Iris pigment epithelial cell (primary cell): Measurements from ENCODE around the gene NEURL4.
A peak's percentile ranks its signal among the peaks of the same experiment; 100 is the strongest.

ENCODE experiments used
- DNase-seq: peaks from one replicate; pipeline ENCODE4 v3.0.0-alpha.2; 2011; ENCODE audit warnings: low read depth

NEURL4 gene

DNA sequence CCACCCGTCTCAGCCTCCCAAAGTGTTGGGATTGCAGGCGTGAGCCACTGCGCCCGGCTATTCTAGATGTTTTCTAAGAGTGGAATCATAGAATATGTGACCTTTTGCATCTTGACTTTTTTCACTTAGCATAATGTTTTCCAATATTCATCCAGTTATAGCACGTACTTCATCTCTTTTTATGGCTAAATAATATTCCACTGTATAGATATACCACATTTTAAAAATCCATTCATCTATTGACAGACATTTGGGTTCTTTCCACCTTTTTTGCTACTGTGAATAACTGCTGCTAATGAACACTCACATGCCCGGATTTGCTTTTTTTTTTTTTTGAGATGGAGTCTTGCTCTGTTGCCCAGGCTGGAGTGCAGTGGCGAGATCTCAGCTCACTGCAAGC lies 25.0 kb downstream of the NEURL4 start:
- no peak for DNase-seq

DNA sequence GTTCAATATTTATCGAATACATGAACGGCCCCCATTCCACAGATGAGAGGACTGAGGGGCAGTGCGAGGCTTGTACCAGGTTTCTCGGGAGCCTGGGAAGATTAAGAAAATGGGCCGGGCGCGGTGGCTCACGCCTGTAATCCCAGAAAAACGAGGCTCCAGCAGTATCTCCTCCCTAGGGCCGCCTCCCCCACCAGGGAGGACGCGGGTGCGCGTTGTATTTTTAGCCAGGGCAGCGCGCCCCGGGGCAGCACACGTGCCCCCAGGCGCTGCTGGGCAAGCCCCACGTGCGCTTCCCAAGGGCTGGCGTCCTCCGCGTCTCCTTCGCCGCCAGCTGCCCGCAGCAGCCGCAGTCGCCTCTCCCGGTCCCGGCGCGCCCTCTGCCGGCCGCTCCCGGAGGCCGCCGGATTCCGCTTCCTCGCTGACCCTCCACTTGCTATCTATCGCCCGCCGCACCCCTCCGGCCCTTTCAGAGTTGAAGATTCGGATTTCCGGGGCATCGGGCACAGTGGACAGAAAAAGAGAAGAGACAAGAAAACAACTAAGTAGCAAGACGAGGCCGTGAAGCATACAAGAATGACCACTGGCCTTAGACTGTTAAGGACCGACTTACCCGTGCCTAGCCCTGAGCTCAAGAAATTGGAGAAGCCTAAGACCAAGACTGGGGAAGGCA lies 32.8 kb downstream of the NEURL4 start:
- DNase-seq = peak; percentile 77

DNA sequence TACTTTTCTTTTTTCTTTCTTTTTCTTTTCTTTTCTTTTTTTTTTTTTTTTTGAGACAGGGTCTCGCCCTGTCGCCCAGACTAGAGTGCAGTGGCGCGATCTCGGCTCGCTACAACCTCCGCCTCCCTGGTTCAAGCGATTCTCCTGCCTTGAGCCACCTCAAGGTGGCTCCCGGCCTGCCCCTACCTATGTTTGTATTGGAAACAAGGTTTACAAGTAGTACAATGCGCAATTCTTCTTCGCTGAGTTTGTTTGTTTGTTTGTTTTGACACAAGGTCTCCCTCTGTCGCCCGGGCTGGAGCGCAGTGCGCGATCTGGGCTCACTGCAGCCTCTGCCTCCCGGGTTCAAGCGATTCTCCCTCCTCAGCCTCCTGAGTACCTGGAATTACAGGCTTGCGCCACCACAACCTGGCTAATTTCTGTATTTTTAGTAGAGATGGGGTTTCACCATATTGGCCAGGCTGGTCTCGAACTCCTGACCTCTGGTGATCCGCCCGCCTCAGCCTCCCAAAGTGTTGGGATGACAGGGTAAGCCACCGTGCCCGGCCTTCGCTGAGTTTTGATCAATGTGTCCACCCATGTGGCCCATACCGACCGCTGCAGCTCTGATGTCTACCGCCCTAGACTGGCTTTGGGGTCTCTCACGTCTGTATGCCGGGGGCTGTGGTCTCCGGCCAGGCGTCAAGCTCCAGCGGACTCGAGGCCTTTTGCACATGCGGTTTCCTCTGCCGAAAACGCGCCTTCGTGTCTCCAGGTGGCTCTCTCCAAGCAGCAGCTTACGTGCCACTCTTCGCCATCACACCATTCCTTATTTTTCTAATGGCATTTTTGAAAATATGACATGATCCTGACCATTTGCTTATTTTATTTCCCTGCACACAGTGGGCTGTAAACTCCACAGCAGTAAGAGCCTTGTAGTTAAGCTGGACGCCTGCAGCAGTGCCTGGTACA lies 33.6 kb downstream of the NEURL4 start:
- DNase-seq = no peak

DNA sequence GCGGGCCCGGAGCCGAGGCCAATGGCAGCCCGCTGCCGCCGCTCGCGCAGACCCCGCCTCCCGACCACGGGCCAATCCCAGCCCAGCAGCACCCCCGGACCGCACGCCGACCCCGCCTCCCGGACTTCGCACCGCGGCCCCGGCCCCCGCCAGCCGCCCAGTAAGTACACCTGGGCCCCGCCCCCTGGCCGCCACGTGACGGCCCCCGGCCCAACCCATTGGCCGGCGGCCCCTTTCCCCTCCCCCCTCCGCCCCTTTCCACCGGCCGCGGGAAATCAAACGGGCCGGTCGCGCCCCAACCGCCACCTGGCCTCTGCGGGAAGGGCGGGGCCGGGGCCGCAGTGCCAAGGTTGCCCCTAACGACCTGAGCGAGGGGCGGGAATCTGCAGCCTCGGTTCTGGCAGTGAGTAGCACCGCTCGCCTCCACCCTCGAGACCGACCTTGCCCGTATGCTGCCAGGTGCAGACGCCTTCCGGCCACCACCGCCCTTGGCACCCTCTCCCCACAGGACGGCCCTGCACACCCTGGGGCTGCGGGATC lies 34.5 kb downstream of the NEURL4 start, which contains the start of gene YBX2:
TSS of gene YBX2 (minus strand) at position 26 of the 540 bp plus-strand sequence. CDS start 139 bp downstream, outside the sequence.
- DNase-seq = peak; percentile 41

DNA sequence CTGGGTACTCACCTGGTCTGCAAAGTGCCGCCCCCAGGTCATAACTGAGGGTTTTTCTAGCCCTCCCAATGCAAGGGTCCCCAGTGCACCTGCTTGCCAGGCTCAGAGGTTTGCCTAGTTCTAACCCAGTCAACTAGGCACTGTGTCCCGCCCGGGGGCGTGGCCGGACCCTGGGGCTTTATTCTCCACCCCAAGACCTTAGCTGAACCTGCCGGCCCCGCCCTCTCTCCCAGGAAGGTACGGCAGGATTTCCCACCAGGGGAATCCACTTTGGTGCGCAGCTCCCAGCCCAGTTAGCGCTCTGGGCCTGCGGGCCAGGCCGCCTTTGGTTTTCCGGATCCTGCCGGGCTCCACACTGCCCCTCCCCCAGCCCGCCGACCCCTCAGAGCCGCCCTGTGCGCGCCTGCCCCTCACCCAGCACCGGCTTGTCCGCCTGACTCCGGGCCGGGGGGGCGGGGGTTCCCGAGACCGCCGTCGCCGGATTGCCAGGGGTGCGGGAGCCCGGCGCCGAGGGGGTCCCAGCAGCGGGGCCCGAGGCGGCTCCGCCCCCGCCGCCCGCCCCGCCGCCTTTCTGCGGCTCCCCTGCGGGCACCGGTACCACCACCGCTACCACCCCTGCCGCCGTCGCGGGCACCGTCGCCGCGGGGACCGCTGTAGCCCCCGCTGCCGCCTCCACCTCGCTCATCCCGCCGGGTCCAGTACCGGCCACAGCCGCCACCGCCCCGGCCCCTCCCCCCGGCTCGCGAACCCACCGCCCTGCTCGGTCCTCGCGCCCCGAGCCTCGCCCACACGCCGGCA lies 35.1 kb downstream of the NEURL4 start:
- no peak for DNase-seq

DNA sequence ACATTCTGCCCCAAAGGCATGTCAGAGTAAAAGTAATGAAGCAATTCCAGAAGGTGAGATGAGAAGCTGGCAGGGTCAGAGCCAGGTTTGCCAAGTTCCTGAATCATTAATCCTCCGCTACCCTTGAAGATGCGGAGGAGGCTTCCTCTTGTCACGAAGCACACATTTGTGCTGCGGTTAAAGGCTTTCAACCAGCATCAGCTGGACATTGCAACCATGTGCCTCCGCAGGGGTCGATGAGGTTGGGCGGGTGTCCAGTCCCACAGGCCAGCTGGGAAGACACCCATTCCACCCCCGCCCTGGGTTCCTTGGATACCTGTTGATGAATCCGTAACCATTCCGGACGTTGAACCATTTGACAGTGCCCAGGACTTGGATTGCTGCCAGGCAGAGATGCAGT lies 36.0 kb downstream of the NEURL4 start:
- no peak for DNase-seq

DNA sequence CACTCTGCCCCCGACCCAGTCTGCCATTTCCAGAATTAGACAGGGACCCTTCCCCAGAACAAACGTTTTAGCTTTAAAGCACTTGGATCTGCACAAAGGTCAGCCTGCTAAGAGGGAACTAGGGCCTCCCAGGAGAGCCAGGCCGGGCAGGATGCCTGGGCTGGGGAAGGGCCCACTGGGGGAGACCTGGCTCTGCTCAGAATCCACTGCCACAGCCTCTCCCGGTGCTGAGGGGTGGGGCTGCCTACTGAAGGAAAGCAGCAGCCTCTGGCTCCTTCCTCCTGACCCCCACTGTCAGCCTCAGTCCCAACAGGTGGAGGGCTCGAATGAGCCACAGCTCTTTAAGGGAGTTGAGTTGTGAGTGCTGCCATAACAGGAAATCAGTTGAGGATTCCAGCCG lies 36.4 kb downstream of the NEURL4 start:
- DNase-seq = no peak

DNA sequence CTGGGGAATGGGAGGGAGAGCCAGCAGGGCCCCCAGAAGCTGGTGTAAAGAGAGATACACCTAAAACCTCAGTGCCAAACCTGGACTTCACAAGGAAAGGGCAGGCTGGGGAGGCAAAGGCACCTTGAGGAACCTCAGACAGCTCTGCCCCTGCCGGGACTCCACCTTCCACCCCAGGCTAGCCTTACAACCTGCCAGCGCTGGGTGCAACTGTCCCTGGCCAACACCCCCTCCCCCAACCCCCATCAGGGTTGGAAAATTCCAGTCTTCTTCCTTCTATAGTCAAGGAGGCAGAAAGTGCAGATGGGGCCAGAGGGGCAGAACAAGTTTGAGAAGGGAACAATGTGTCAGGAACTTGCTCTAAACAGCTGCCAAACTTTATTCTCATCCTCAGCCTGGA lies 36.9 kb downstream of the NEURL4 start:
- DNase-seq = no peak

DNA sequence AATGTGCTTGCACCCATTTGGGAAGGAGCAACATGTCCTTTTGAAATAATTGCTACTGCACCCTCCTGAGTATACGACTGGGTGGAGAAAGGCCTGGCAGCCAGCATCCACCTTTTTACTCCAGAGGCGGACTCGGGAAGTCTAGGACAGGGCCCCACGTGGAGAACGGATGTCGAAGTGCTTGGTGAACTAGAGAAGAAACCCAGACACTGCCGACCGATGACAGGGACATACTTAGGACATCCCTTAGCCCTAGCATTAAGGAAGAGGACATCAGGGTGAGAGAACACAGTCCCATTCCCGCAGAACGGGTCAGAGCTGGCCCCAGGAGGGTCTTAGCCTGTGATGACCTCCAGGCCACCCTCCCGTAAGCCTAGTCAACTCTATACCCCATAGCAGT lies 38.5 kb downstream of the NEURL4 start:
- no peak for DNase-seq

DNA sequence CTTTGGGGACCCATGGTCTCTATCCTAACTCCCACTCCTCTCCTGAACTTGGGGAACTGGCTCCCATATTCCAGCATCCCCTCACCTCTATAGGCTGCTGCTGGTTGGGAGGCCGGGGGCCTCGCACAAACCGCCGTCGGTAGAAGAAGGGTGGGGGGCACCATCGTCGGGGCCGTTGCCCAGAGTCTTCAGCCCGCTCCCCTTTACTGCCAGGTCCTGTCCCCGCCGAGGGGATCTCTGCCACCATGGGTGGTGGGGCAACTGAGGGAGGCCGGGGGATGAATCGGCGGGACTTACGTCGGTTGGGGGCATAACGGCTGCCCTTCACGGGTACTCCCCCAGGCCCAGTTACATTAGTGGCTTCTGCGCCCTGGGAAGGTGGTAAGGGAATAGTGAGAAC lies 39.0 kb downstream of the NEURL4 start:
- no peak for DNase-seq

DNA sequence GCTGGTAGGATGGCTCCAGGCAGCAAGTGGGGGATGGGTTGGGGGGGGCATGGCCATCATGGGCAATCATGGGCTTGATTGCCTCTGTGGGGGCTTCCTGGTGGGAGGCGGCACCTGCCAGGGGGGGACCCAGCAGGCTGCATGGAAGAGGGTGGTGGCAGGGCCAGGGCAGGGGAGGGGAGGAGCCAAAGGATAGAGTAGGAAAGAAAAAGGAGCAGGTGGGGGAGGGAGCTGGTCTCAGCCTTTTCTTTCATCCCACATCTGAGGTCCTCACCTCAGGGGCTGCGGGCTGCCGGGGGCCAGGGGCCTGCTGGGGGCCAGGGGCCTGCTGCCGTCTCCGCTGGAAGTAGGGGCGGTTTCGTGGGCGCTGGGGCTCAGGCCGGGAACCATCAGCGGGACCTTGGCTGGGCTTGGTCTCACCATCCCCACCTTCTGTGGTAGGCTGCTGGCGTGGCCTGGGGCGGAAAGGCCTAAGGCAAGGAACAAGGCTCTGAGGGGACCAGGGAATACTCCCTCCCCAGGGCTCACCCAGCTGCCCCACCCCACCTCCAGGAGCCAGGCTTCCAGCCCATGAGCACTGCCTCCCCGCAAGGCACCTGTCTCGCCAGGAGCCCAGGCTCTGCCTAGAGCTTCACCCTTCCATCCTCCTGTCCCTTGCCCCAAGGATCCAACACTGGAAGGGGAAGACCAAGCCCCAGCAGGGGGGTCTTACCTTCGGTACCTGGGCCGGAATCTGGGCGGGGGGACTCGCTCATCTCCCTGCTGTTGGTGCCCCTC lies 39.7 kb downstream of the NEURL4 start:
- DNase-seq = no peak

DNA sequence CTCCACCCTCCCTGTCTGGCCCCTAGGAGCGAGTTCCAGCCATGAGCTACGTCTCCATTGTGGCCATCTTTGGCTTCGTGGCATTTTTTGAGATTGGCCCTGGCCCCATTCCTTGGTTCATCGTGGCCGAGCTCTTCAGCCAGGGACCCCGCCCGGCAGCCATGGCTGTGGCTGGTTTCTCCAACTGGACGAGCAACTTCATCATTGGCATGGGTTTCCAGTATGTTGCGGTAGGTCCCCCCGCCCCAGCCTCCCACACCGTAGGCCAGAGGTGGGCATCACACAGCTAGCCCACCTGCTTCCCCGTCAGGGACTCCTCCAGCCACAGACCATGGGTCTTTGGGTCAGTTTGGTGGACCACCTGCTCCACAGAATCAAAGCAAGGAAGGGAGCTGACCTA lies 43.5 kb downstream of the NEURL4 start:
- DNase-seq = no peak

DNA sequence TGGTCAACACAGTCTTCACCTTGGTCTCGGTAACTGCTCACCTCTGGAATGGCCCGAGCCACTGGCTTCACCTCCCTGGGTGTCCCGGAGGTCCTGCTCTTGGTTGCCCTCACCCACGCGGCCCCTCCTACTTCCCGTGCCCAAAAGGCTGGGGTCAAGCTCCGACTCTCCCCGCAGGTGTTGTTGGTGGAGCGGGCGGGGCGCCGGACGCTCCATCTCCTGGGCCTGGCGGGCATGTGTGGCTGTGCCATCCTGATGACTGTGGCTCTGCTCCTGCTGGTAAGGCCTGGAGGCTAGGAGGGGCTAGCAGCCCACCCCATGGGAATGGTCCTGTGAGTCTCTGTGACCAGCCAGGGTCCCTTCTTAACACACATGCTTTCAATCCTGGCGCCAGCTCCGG lies 44.2 kb downstream of the NEURL4 start:
- no peak for DNase-seq

DNA sequence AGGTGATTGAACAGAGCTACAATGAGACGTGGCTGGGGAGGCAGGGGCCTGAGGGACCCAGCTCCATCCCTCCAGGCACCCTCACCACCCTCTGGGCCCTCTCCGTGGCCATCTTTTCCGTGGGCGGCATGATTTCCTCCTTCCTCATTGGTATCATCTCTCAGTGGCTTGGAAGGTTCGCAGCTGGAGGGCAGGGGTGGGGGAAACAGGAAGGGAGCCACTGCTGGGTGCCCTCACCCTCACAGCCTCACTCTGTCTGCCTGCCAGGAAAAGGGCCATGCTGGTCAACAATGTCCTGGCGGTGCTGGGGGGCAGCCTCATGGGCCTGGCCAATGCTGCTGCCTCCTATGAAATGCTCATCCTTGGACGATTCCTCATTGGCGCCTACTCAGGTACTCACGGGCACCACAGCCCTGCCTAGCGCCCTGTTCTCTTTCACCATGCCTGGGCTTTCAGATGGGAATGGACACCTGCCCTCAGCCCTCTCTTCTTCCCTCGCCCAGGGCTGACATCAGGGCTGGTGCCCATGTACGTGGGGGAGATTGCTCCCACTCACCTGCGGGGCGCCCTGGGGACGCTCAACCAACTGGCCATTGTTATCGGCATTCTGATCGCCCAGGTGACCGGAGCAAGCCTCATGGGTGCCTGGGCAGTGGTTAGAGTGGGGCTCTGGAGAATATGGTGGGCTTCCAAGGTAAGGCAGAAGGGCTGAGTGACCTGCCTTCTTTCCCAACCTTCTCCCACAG lies 45.5 kb downstream of the NEURL4 start:
- no peak for DNase-seq

DNA sequence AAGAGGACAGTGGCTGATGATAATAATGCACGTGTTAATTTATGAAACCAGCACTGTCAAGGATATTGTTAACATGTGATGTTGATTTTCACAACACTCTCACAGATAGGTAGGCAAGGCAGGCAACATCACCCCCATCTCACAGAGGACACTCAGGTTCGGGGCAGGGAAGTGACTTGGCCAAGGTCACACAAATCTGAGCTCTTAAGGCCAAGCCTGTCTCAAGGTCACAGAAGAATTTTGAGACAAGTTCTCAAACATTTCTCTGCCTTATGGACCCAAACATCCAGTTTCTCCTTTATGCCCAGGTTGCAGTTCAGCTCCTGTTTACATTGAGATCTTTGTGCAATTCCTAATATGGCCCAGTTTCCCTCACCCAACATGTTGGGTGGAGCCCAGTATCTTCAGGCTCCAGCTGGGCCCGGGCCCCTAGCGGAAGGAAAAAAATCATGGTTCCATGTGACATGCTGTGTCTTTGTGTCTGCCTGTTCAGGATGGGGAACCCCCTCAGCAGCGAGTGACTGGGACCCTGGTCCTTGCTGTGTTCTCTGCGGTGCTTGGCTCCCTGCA lies 46.3 kb downstream of the NEURL4 start:
- DNase-seq = no peak

DNA sequence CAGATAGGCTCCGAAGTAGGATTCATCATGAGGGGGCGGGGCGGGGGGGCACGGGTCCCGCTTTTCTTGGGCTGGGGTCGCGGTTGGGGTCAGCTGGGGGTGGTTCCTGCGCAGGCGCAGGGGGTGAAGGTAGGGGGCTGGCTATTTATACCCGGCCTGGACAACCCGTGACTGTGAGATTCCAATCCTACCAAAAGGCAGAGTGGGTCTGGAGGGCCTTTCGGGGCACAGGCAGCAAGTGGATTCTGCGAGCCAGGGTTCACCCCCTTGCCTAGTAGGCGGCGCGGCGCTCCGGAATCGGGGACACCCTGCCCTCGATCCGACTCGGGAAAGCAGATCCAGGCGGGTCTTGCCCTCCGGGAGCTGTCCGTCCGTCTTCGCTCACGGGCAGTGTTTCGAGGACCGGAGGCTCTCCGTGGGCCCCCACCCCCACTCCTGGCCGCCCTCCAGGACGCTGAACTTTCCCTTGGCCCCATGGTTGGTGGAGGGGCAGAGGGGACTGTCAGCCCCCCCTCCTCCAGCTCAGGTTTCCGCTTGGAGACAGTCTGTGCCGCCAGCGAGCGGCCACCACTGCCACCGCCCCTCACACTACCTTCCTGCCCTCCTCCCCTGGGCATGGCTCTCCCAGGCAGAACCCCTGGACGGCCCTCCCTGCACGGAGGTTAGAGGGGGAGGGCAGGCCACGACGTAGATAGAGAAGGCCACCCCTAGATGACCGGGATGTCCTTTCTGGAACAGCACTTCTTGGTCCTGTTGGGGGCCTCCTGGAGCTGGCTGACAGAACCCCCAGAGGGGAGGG lies 47.0 kb downstream of the NEURL4 start:
- DNase-seq = no peak

DNA sequence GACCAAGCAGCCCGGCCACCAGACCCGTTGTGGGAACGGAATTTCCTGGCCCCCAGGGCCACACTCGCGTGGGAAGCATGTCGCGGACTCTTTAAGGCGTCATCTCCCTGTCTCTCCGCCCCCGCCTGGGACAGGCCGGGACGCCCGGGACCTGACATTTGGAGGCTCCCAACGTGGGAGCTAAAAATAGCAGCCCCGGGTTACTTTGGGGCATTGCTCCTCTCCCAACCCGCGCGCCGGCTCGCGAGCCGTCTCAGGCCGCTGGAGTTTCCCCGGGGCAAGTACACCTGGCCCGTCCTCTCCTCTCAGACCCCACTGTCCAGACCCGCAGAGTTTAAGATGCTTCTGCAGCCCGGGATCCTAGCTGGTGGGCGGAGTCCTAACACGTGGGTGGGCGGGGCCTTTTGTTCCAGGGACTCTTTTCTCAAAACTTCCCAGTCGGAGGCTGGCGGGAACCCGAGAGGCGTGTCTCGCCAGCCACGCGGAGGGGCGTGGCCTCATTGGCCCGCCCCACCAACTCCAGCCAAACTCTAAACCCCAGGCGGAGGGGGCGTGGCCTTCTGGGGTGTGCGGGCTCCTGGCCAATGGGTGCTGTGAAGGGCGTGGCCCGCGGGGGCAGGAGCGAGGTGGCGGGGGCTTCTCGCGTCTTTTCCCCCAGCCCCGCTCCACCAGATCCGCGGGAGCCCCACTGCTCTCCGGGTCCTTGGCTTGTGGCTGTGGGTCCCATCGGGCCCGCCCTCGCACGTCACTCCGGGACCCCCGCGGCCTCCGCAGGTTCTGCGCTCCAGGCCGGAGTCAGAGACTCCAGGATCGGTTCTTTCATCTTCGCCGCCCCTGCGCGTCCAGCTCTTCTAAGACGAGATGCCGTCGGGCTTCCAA lies 47.8 kb downstream of the NEURL4 start, which contains the start of gene SLC2A4:
TSS of gene SLC2A4 (plus strand) at position 645 of the 879 bp plus-strand sequence. CDS start at position 862, 217 bp downstream.
- DNase-seq = peak; percentile 92

DNA sequence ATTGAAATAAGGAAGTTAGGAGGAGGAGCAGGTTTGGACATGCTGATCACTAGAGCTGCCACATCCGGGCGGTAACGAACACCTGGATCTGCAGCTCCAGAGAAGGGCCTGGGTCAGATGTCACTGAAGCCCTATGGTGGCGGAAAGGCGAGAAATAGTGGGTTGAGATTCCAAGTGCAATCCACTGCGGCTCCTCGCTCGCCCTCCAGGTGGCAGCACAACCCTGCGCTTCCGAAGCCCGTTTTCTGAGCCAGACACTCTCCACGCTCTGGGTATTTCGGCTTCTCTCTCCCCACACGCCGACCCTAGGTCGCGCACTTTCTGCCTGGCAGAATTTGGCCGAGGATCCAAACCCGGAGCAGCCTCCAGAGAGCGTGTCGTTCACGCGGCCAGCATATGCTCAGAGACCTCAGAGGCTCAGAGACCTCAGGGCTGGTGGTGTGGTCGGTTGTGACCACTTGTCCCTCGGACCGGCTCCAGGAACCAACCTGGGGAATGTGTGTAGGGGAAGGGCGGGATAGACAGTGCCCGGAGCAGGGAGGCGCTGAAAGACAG lies 48.5 kb downstream of the NEURL4 start:
- peak; percentile 70 for DNase-seq
